ENCODE measurements around the gene HMCN2. TPM values are rescaled to one million over a fixed set of nuclear protein-coding genes. Genes with fewer than 3 reads are reported as not detected.

The HMCN2 gene
- total RNA-seq, 1 experiment from 2014 or later: 5.6 TPM

DNA sequence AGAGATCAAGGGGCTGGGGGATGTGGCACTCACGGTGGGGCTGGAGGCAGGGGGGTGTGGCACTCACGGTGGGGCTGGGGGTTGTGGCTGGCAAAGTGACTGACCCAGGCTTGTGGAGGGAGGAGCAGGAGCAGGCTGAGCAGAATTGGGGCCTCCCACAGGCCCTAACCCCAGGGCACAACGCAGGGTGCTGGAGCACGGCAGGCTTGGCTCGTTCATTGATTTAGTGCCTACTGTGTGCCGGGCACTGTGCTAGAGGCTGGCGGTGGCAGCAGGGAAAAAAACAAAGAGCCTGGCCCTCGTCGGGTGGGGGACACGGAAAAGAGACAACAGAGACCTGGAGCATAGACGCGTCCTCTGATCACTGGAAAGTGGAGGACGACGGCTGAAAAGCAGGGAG is 80.9 kb downstream of the HMCN2 start (continued):
- TF ChIP-seq, protein P1, sequence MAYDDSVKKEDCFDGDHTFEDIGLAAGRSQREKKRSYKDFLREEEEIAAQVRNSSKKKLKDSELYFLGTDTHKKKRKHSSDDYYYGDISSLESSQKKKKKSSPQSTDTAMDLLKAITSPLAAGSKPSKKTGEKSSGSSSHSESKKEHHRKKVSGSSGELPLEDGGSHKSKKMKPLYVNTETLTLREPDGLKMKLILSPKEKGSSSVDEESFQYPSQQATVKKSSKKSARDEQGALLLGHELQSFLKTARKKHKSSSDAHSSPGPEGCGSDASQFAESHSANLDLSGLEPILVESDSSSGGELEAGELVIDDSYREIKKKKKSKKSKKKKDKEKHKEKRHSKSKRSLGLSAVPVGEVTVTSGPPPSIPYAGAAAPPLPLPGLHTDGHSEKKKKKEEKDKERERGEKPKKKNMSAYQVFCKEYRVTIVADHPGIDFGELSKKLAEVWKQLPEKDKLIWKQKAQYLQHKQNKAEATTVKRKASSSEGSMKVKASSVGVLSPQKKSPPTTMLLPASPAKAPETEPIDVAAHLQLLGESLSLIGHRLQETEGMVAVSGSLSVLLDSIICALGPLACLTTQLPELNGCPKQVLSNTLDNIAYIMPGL (CRISPR knock-in tag; IDR thresholded peaks at IDR 0.05): no peak
- TF ChIP-seq ATF2 (CRISPR knock-in tag; IDR thresholded peaks at IDR 0.05; ENCODE audit: borderline replicate concordance, low read depth) (no peak), E2F1 (CRISPR knock-in tag; IDR thresholded peaks at IDR 0.05) (no peak), CREM (CRISPR knock-in tag; IDR thresholded peaks at IDR 0.05) (no peak), ZBTB21 (CRISPR knock-in tag; IDR thresholded peaks at IDR 0.05; ENCODE audit: borderline replicate concordance) (no peak), SMAD3 (CRISPR knock-in tag; IDR thresholded peaks at IDR 0.05; ENCODE audit: borderline replicate concordance) (no peak), RELA (CRISPR knock-in tag; IDR thresholded peaks at IDR 0.05; ENCODE audit: borderline replicate concordance) (no peak)

DNA sequence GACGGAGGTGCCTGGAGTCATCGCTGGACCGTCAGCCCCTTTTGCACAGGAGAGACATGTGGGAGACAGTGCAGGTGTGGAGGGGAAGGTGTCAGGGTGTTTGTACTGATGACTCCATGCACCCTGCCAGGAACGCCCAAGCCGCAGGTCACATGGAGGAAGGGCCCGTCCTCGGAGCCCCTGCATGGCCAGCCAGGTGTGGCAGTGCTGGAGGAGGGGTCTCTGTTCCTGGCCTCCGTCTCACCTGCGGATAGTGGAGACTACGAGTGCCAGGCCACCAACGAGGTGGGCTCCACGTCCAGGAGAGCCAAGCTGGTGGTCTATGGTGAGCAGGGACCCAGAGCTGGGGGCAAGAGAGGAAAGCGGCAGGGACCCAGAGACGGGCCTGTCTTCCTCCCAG is 81.5 kb downstream of the HMCN2 start:
- Mint-ChIP-seq H3K4me3 (no peak overlapping the region), H3K36me3 (no peaks in the 10 kb centered on the region), H3K4me1 (0 out of 2 replicates have a peak, but pooled peaks cover 3% of the 10 kb centered on the region), H3K27me3 (ENCODE audit: low read depth) (no peaks in the 10 kb centered on the region), H3K9me3 (no peaks in the 10 kb centered on the region), H3K27ac (no peak overlapping the region; the same call in 1 of the 2 replicates)
- CTCF ChIA-PET: interaction anchor here (0.5 to 1.3 kb wide), 2 partner anchors 21 to 32 kb away, joined by 3 to 4 read pairs; no protein-coding TSS in a partner anchor
- no peak for DNase-seq (ENCODE audit: low spot score)
- ATAC-seq: no peak
- TF ChIP-seq ARID4B (CRISPR knock-in tag; IDR thresholded peaks at IDR 0.05; ENCODE audit: borderline replicate concordance): no peak
- TF ChIP-seq TCF7 (CRISPR knock-in tag; IDR thresholded peaks at IDR 0.05; ENCODE audit: low read depth): no peak
- no peak for TF ChIP-seq NFE2L1 (CRISPR knock-in tag; IDR thresholded peaks at IDR 0.05)
- TF ChIP-seq NFYB (CRISPR knock-in tag; conservative IDR thresholded peaks at IDR 0.05; ENCODE audit: low read depth): no peak
- TF ChIP-seq ETV6 (CRISPR knock-in tag; IDR thresholded peaks at IDR 0.05): no peak
- TF ChIP-seq ZNF121 (CRISPR knock-in tag; IDR thresholded peaks at IDR 0.05): no peak
- POLR2A ChIA-PET: no interaction called here

DNA sequence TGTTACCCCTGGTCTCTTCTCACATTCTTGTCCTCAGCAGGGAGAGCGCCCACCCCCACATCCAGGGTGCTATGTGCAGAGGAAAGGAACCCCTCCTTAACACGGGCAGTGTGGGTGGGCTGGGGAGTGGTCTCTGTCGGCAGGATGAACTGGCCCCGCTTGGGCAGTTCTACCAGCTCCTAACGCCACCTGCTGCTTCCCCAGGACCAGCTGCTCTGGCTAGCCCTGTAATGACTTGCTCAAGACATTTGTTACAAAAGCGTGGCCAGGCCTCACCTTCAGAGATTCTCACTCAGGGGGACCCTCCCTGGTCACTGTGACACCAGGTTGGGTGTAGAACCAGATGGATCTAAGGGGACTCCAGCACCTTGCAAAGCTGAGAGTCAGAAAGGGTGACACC is 82.4 kb downstream of the HMCN2 start:
- CTCF ChIA-PET: interaction anchor here (0.6 to 1.3 kb wide), 4 partner anchors 33 to 85 kb away, joined by 3 to 4 read pairs (median 3); no protein-coding TSS in a partner anchor
- Mint-ChIP-seq H3K36me3 (no peaks in the 10 kb centered on the region), H3K27ac (no peak overlapping the region), H3K4me1 (0 out of 2 replicates have a peak, but pooled peaks cover 3% of the 10 kb centered on the region), H3K4me3 (no peak overlapping the region), H3K9me3 (no peaks in the 10 kb centered on the region), H3K27me3 (ENCODE audit: low read depth) (no peaks in the 10 kb centered on the region)
- POLR2A ChIA-PET: no interaction called here
- ATAC-seq: no peak
- DNase-seq (ENCODE audit: low spot score): no peak
- TF ChIP-seq FOXP4 (CRISPR knock-in tag; IDR thresholded peaks at IDR 0.05): no peak
- TF ChIP-seq ZNF416 (CRISPR knock-in tag; IDR thresholded peaks at IDR 0.05): no peak
- no peak for TF ChIP-seq JUN (CRISPR knock-in tag; IDR thresholded peaks at IDR 0.05)
- no peak for TF ChIP-seq TEAD1 (CRISPR knock-in tag; IDR thresholded peaks at IDR 0.05)
- TF ChIP-seq NR1H2 (CRISPR knock-in tag; IDR thresholded peaks at IDR 0.05): no peak
- no peak for TF ChIP-seq ETV6 (CRISPR knock-in tag; IDR thresholded peaks at IDR 0.05)
- TF ChIP-seq NFATC4 (CRISPR knock-in tag; IDR thresholded peaks at IDR 0.05): no peak
- TF ChIP-seq ATF2 (CRISPR knock-in tag; IDR thresholded peaks at IDR 0.05; ENCODE audit: borderline replicate concordance, low read depth): no peak

Data from WTC11 (cell line).